Panc1 (cell line): ENCODE data around the gene TMED9.

Source experiments
- CTCF ChIP-seq: fragments of 450-650 bp; IDR thresholded peaks from 2 replicates; pipeline ENCODE4 v1.5.1; 2017; ENCODE audit warnings: mild to moderate bottlenecking
- SIN3A ChIP-seq: IDR thresholded peaks from 2 replicates; pipeline ENCODE4 v1.6.1; 2012; ENCODE audit warnings: low read depth, mild to moderate bottlenecking, low read length, moderate library complexity, borderline replicate concordance; ENCODE audit not compliant: insufficient read depth

GRCh38 chr5:177610770-177611445 is 18.9 kb downstream of the TMED9 start:
- TF ChIP-seq CTCF (no peak), SIN3A (no peak)
